Left lobe of liver (tissue), 2 donors: ENCODE measurements around the gene PARD6B. TPM values are rescaled to one million over a fixed set of nuclear protein-coding genes. Genes with fewer than 3 reads are reported as not detected.
"Not testable (repeated sequence)": the region's sequence is repeated elsewhere in the genome, so short reads cannot be mapped to it uniquely, and the experiment has no call there.

ENCODE experiments used
- ATAC-seq: fragments of 200-7000 bp; cut with Tn5 transposase; one replicate; pipeline ENCODE4 v1.9.1; 2020; ENCODE audit warnings: mild to moderate bottlenecking, moderate library complexity
- DNase-seq: peaks from one replicate; pipeline ENCODE4 v3.0.0-alpha.2; 2020; ENCODE audit warnings: low spot score
- total RNA-seq: library from RNA; stranded (reverse); gene quantifications from one replicate; pipeline ENCODE4 v1.2.1, GENCODE V29; 2021
- donor health status: DM: no; HTN: no; CAD: no; lungs with moderate emphysema.
- donor health status: DM: no; HTN: yes; CAD: no.

PARD6B gene
- 10.9 TPM for total RNA-seq

GRCh38 chr20:50731055-50731929 is at the start of gene PARD6B:
Gene PARD6B, plus strand, starts transcription at chr20:50731580. Its CDS starts 207 bp downstream, at chr20:50731787.
- ATAC-seq (peak; percentile 87), DNase-seq (peak; percentile 99)

DNA sequence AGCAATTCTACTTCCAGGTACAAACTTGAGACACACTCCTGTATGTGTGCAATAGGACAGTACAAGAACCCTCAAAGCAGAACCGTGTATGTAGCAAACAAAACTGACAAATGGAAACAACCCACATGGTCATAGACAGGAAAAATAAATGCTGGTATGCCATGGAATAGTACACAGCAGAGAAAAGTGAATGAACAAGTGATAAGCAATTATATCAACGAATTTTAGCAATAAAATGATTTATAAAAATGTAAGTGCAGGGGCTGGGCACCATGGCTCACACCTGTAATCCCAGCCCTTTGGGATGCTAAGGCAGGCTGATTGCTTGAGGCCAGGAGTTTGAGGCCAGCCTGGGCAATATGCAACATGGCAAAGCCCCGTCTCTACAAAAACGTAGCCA is 49.3 kb upstream of the PARD6B start:
- ATAC-seq (no peak), DNase-seq (no peak)

DNA sequence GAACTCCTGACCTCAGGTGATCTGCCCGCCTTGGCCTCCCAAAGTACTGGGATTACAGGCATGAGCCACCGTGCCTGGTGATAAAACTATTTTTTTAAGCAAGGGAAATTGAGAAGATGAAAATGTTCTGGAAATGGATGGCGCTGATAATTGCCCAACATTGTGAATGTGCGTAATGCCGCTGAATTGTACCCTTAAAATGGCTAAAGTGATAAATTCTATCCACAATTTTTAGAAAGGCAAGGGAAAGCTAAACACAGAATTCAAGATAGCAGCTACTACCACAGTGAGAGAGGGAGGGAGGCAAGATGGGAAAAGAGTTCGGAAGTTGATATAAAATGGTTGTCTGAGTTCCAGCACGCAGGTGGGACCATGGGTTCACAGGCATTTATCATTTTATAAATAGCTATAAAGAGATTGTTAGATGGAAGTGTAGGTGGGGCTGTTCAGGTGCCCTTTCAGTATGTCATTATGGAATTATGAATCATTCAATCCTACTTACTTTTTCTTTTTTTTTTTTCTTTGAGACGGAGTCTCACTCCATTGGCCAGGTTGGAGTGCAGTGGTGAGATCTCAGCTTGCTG is 48.3 kb upstream of the PARD6B start:
- ATAC-seq (no peak), DNase-seq (no peak)

DNA sequence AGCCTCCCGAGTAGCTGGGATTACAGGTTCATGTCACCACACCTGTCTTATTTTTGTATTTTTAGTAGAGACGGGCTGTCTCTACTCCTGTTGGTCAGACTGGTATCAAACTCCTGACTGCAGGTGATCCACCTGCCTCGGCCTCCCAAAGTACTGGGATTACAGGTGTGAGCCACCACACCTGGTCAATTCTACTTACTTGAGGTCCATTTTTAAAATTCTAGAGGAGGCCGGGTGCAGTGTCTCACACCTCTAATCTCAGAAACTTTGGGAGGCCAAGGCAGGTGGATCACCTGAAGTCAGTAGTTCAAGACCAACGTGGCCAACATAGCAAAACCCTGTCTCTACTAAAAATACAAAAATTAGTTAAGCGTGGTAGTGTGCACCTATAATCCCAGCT is 47.8 kb upstream of the PARD6B start:
- ATAC-seq (no peak), DNase-seq (no peak)

DNA sequence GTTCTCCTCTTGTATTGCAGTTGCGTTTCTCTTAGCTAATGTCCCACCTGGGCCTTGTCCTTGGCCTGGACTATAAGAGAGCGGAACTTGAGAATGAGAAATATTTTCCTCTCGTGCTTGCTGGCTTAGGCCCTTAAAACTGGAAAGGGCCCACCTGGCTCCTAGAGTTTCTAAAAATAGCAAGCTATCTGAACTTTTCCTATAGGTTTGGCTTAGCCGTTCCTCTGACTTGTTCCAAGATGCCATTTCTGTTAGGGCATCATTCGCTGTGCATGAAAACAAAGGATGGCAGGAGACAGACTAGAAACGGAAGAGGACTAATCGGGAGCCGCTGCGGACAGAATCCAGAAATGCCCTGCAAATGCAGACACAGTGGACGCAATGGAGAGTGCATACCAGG is 44.6 kb upstream of the PARD6B start:
- ATAC-seq (no peak), DNase-seq (no peak)

DNA sequence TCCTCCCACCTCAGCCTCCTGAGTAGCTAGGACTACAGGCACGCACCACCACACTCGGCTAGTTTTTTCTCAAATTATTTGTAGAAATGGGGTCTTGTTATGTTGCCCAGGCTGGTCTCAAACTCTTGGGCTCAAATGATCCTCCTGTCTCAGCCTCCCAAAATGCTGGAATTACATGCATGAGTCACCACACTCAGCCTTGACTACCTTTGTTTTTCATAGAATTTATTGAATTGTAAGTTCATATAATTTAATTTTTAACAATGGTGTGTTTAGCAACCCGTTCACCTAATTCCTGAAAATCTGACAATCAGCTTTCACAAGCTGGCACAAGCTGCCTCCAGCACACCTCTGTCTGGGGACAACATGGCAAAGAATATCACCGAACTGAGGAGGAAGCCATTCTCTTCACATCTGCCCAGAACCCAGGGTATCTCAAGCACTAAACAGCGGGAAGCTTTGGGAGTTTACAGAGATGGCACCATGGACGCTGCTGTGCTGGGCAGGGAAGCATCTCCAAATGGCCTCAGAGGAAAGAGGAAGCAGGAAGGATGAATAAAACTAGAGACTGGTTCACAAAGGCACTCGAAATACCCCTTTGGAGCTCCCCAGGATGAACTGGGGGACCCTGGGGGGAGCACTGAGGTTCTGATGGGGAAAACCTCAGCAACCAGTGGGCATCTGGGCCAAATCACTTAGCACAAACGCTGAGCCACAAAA is 43.0 kb upstream of the PARD6B start:
- DNase-seq (no peak), ATAC-seq (no peak)

GRCh38 chr20:50689864-50690649 is 41.3 kb upstream of the PARD6B start:
- DNase-seq (no peak), ATAC-seq (peak; percentile 48)

- no peak for DNase-seq
- peak; percentile 51 for ATAC-seq
Observed at GRCh38 chr20:50690650-50691572, 40.5 kb upstream of the PARD6B start, which contains the start of gene RIPOR3. Gene RIPOR3, minus strand, starts transcription at chr20:50691542. Its CDS starts 414 bp downstream, at chr20:50691128.

DNA sequence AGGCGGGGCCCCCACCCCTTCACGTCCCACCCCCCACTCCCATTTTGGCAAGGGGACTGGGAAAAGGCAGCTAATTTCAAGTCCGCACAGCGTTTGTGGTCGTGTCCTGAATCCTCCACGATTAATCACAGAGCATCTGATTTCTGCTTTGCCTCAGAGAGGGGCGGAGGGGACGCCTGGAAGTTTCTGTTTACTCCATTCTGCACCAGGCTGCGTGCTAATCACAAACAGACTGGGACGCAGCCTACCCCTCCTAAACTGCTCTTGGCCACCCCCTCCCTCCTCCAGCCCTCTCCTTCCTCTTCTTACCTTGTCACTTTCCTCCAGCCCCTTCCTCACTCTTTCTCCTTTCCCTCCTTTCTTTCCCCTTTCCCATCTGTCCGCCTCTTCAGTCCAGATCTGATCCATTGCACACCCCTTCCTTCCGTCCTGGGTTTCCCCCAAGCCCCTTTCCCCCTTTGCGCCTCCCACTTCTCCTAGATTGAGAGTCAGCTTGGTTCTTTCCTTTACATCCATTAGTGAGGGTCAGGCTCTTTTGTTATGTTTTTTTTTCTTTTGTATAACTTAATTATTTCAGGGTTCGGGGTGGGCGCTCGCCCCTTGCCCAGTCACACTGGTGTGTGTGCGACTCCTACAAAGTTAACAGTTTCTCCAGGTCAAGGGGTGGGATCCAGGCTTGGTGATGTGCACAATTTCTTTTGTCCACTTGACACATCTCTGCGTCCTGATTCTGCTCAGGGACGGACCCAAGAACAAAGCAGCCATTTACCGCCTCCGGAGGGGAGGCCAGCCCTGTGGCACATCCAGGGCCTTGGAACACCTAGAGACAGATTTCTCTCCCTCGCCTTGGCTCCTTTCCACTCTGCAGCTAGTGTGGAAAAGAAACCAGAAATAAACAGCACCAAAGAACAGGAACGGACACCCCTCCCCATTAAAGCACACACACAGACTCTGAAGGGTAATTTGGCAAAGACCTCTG is 39.5 kb upstream of the PARD6B start:
- ATAC-seq (peak; percentile 47), DNase-seq (no peak)

DNA sequence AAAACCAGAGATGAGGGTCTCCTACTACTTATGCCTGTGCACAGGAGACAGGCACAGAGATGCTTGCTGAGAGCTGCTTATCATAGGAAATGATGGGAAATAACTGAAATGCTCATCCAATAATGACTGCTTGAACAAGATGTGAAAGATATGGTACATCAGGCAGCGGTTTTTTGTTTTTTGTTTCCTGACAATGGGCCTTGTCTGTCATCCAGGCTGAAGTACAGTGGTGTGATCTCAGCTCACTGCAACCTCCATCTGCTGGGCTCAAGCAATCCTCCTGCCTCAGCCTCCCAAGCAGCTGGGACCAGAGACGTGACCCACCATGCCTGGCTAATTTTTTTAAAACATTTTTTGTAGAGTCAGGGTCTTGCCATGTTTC is 38.8 kb upstream of the PARD6B start:
- DNase-seq: no peak
- ATAC-seq: no peak

GRCh38 chr20:50693001-50693400 is 38.4 kb upstream of the PARD6B start:
- DNase-seq (no peak), ATAC-seq (no peak)

DNA sequence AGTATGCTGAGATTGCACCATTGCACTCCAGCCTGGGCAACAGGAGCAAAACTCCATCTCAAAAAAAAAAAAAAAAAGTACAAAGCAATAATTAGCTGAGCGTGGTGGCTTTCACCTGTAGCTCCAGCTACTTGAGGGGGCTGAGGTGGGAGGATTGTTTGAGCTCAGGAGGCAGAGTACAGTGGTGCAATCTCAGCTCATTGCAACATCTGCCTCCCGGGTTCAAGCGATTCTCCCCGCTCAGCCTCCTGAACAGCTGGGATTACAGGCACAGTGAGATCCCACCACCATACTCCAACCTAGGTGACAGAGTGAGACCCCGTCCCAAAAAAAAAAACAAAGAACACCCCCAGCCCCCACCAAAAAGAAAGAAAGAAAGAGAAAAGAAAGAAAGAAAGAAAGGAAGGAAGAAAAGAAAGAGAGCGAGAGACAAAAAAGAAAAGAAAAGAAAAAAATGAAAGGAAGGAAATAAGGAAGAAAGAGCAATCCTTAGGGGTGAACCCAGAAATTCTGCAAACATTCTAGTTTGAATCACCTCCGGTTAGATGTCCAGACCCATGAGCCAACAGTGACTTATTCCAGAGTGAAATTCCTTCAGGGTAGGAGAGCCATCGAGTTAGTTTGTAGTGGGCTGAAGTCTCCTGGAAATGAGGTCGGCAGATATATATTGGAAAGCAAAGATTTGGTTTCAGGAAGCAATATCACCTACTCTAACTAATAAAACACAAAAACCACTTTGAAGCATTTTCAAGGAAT is 36.8 kb upstream of the PARD6B start:
- DNase-seq (no peak), ATAC-seq (peak; percentile 32)

DNA sequence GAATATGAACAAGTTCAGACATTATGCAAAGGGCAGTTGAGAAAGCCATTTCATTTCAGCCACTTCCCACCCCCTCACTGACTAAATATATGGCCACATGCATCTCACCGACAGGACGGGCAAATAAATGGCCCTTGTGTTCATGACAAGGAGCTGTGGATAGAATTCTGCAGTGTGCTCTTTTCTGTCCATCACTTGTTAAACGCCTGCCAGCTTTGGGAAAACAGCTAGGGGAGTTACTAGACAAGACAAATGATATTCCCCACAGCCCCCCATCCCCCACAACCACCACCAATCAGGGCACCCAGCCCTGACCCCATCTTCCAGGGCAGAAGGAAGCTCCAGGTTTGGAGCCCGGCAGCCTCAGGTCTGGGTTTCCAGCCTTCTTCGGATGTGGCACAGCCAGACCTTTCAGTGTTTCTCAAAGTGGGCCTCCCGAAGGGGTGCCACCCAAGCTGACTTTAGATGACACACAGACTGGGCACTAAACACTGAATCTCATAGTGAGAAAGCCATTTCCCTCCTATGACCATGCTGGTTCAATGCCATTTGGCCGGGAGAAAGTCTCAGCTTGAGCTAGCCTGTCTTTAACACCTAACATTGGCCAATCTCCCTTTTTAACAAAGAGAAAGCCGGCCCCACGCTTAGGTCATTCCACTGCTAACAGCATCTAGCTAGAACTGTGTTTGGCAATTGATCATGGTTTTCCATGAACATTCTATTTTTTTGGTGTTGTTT is 36.1 kb upstream of the PARD6B start:
- ATAC-seq: peak; percentile 56
- DNase-seq: no peak

DNA sequence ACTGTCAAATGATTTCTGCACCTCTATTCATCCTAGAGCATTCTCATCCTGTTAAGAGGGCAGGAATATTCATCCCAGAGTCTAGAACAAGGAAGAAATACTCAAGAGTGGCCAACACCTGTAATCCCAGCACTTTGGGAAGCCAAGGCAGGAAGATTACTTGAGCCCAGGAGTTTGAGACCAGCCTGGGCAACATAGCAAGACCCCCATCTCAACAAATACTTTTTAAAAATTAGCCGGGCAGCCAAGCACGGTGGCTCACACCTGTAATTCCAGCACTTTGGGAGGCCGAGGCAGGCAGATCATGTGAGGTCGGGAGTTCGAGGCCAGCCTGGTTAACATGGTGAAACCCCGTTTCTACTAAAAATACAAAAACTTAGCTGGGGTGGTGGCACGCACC is 33.1 kb upstream of the PARD6B start:
- DNase-seq, ATAC-seq: not testable (repeated sequence)

GRCh38 chr20:50699688-50700087 is 31.7 kb upstream of the PARD6B start:
- DNase-seq (no peak), ATAC-seq (no peak)

GRCh38 chr20:50701041-50701963 is 30.1 kb upstream of the PARD6B start:
- ATAC-seq (no peak), DNase-seq (no peak)
